MV-4-11 (cell line): Measurements from ENCODE around the gene MCM3AP.
"Not testable (repeated sequence)": the region's sequence is repeated elsewhere in the genome, so short reads cannot be mapped to it uniquely, and the experiment has no call there.

Experiments
- DNase-seq: peaks from one replicate; lab custom pipeline; 2025; lab: John Stamatoyannopoulos, UW

MCM3AP gene

DNA sequence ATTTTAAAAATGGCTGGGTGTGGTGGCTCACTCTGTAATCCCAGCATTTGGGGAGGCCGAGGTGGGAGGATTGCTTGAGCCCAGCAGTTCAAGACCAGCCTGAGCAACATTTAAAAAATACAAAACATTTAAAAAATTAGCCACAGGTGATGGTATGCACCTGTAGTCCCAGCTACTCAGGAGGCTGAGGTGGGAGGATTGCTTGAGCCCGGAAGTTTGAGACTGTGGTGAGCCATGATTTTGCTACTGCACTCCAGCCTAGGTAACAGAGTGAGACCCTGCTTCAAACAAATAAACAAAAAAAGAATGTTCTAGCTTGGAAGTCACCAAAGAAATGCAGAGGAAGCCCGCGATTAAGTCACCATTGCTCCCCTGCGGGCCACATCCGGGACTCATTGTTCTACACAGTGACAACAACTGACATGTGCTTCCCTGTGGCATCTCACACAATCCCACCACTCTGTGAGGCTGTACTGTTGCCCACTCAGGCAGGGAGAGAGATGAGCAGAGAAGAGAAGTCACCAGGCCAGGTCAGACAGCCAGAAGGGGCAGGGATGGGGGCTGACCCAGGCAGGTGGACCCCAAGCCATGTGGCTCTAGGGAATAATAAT lies 82.7 kb downstream of the MCM3AP start:
- no peak for DNase-seq

DNA sequence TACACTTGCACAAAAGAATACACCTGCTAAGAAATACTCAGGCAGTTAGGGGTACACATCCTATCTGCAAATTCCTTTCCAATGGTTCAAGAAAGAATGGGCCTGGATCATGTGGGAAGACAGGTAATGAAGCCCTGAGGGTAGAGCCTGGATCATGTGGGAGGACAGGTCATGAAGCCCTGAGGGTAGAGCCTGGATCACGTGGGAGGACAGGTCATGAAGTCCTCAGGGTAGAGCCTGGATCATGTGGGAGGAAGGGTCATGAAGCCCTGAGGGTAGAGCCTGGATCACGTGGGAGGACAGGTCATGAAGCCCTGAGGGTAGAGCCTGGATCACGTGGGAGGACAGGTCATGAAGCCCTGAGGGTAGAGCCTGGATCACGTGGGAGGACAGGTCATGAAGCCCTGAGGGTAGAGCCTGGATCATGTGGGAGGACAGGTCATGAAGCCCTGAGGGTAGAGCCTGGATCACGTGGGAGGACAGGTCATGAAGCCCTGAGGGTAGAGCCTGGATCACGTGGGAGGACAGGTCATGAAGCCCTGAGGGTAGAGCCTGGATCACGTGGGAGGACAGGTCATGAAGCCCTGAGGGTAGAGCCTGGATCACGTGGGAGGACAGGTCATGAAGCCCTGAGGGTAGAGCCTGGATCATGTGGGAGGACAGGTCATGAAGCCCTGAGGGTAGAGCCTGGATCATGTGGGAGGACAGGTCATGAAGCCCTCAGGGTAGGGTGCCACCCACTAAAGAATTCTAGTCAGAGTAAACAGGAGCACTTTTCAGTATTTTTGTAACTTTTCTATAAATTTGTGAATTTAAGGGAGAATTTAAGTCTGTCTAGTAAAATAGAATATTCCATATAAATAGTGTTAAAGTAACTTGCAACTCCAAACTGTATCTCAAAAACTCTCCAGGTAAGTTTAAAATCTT lies 84.3 kb downstream of the MCM3AP start:
- not testable (repeated sequence) for DNase-seq

DNA sequence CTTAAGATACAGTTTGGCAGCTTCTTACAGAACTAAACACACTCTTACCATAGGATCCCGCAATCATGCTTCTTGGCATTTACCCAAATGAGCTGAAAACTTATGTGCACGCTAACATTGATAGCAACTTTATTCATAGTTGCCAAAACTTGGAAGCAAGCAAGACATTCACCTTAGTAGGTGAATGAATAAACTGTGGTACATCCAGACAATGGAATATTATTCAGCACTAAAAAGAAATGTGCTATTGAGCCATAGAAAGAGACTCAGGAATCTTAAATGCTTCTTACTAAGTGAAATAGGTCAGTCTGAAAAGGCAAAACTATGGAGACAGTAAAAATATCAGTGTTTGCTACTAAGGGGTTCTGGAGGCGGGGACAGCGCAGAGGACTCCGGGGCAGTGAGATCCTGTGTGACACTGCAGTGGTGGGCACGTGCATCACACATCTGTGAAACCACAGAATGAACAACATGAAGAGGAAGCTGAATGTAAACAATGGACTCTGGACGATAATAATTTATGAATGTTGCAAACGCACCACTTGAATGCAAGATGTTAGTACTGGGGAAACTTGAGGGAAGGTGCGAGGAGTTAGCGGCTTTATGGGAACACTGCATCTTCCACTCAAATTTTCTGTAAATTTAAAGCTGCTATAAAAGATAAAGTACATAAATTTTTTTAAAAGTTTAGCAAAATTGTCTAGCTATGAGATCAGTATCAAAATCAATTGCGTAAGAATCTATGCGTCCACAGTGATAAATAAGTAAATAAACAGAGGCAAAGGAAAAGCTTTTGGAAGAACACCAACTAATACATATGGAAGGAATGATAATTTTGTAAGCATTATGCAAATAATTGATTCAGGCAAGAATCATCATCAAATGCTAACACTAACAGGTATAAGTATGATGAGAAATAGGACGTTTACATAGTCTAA lies 85.7 kb downstream of the MCM3AP start:
- no peak for DNase-seq

DNA sequence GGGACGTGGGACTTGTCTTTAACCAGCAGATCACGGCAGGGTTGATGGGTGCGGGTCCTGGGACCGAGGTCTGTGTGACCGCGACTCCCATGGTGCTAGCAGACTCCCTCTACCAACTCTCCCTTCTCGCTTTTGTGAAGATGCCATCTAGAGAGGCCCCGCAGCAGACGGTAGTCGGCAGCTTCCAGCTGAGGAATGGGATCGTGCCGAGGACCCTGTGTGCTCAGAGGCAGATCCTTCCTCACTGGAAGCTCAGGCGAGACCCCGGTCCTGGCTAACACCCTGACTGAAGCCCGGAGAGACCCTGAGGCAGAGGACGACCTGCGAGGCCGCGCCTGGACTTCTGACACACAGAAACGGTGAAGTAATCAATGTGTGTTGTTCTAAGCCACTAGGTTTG lies 88.7 kb downstream of the MCM3AP start:
- no peak for DNase-seq

DNA sequence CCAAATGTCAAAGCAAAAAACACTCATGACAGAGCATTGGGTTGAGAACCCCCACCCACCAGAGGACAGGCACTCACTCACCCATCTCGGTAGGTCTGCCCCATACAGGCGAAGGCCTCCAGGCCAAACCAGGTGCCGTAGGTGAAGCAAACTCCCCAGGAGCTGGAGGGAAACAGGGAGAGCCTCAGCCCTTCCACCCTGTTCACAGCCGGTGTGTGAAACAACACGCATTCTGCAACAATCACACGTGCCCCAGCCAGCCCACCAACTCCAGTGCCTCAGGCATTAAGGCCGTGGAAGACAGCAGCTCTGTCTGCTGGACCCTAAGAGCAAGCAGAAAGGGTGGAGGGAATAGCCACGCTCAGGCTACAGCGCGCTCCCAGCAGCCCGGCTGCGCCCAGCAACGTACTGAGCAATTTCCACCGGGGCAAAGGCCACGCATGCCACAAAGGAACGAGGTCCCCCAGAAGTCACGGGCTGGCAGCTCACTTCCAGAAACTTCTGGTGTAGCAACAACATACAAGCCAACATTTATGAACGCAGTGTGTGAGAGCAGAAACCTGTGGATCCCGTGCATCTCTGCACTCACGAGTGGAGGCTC lies 89.7 kb downstream of the MCM3AP start:
- DNase-seq: no peak

DNA sequence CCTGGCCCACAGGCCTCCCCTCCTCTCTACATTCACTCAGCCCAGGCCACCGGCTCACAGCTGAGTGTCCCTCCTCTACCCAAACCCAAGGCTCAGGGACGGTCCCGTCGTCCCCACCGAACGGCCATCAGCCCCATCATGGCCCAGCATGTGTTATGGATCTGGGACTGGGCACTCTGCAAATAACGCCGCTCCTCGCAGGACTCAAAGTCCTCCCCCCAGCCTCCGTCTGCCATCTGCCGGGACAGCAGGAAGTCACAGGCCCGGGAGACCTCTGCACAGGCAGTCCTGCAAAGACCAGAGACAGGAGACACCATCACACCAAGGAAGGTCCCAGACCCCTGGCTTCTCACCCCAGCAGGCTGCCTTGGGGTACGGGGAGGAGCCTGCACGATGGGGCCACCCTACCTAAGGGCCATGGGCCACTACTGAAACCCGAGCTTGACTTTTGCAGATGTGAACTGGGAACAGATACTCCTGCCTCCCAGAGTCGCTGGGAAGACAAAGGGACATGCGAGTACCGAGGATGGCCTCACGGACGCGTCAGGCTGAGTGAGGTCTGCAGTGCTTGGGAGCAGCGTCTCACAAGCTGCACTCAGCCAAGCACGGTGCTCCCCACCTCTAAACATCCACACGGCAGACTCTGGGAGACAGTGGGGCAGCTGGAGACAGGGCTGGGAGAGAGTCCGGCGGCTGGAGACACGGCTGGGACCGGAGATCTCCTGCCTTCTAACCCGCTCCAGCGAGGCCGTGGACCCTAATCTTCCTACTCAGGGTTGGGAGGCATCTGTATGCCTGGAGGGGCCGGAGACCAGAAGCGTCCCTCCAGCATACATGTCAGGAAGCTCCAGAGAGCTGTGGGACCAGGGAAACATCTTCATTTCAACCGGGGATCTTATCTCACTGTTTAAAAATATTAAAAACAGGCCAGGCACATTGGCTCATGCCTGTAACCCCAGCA lies 90.8 kb downstream of the MCM3AP start:
- no peak for DNase-seq

DNA sequence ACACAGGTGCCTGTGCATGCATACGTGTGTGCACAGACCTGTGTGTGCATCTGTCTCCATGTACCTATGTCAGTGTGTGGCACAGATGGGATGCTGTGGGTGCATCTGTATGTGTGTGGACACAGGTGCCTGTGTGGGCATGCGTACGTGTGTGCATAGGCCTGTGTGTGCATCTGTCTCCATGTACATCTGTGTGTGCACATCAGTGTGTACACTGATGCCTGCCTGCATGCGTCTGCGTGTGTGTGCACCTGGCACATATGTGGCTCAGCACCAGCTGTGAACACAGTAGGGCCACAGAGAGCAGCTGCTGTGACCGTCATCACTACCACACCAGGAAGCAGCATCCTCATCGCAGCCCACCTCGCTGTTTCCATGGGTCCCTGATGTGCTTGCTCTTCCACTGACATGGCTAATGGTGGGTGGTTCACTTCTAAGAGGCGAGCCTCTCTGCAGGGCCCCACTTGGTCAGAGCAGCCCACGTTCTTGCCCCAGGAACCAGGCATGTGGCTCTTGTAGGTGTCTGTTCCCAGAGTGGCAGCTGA lies 91.5 kb downstream of the MCM3AP start:
- DNase-seq: no peak

DNA sequence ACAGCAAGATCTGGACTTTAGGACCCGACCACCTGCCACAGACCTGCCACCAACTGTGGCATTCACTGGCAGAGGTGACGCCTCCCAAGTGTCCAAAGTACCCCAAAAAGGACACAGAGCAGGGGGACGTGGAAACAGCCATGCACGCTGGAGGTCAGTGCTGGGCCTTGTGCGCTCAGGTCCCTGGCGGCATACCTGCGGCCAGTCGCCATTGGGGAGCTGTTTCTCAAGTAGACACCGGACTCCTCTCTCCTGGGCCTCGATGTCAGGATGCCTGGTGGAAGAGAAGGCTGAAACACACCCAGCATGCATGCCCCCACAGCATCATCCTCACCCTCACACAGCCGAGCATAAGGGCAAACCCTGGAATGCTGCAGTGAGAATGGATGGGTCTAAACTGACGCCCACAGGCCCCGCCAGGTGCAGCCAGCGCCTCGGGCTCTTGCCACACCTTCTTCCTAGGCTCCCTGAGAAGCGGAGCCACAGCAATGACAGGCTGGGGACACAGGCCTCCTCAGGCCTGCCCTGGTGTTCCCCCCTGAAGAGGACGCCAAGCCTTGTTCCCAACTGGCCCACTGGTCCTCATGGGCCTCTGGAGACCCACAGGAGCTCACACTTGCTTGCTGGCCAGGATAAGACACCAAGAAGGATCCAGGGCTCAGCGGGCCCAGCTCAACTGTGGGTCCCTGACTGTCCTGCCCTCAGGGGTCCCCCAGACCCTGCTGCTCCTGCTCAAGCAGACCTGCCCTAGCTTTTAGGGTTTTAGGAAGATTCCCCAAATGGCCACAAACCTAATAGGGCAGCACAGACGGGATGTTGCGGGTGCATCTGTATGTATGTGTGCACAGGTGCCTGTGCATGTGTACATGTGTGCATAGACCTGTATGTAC lies 93.5 kb downstream of the MCM3AP start:
- DNase-seq: no peak

DNA sequence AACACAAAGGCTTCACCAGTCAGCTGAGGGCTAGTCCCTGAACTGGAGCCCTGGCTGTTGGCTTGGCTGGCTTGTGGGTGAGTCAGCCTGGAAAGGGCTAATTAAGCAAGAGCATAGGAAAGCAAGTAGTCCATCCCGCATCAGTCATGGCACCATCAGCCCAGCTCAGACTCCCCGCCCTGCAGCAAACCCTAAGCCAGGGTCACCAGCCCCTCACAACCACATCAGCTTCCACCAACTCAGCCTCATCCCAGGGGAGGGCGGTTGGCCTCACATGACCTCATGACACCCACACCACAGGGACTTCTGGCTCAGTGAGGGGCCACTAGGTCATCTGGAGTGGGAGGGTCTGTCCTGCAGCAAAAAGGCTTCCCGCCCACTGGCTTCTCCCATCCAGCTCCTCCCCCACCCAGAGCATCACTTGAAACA lies 94.1 kb downstream of the MCM3AP start:
- peak; percentile 32 for DNase-seq

DNA sequence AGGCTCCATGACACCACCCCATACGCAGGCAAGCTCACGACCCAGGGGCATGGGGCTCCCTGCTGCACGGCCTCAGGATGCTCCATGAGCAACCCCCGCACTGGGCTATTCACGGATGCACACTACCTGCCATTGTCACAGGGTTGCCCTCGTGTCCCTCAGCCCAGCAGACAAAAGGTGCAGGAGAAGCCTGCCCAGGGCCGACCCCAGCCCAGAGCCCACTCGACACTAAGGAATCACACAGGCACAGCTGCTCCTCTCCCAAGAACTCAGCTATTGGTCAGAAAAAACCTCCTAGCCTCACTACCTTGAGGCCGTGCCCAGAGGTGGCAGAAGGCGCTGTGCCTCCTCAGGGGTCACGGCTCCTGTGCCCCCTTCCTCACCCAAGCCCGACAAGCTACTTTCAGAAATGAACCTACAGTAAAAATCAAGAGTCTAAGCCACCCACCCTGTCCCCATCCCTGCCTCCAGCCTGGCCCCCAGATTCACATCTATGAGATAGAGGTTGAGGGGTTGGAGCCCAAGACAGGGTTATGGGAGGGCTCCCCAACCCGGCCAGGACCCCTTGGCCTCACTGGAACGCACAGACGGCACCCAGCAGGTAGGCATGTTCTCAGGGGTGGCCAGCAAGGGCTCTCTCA lies 94.8 kb downstream of the MCM3AP start:
- no peak for DNase-seq

DNA sequence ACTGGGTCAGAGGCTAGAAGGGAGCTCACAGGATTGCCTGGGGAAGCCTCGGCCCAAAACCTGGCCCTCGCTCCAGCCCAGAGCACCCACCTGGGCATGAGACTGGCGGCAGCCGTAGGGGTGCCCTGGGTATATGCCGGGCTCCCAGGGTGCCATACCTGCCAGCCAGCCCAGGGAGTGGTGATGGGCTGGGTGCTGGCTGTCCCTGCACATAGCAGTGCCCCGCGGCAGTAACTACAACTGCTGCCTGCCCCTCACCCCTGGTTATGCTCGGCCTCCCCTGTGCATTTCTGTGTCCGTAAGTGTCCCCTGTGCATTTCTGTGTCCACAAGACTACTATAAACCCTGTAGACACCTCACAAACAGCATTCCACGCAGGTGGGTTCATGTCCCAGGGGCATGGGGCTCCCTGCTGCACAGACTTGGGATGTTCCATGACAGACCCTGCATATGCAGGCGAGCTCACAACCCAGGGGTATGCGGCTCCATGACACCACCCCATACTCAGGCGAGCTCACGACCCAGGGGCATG lies 95.4 kb downstream of the MCM3AP start:
- DNase-seq: no peak

DNA sequence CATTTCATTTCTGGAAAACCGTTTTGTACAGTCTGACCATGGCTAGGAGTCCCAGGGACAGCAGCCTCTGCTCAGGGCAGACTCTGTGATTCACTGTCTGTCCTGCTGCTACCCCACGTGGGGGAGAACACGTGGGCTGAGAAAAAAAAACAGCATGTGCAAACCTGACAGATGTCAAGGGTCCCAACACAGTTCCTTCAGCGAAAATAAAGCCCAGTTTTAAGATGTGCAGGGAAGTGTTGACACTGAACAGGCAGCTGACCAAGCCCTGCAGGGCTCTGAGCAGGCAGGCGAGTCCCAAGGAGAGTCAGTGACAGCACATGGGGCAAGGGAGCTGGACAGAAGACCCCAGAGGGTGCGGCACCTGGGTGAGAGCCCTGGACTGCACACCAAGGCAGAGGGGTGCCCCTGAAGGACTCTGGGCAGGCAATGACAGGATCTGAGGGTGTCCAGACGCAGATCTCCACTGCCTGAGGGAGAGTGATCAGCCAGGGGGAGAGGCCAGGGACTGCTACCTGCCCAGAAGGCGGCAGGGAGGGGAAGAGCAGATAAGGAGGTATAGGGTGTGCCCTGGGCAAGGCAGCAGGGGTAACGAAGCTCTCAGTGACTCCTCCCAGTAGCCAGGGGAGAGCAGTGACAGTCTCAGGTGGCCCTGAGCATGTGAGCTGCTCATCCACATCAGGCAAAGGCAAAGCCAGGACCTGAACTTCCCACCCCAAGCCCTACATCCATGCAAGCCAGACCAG lies 96.0 kb downstream of the MCM3AP start:
- no peak for DNase-seq

DNA sequence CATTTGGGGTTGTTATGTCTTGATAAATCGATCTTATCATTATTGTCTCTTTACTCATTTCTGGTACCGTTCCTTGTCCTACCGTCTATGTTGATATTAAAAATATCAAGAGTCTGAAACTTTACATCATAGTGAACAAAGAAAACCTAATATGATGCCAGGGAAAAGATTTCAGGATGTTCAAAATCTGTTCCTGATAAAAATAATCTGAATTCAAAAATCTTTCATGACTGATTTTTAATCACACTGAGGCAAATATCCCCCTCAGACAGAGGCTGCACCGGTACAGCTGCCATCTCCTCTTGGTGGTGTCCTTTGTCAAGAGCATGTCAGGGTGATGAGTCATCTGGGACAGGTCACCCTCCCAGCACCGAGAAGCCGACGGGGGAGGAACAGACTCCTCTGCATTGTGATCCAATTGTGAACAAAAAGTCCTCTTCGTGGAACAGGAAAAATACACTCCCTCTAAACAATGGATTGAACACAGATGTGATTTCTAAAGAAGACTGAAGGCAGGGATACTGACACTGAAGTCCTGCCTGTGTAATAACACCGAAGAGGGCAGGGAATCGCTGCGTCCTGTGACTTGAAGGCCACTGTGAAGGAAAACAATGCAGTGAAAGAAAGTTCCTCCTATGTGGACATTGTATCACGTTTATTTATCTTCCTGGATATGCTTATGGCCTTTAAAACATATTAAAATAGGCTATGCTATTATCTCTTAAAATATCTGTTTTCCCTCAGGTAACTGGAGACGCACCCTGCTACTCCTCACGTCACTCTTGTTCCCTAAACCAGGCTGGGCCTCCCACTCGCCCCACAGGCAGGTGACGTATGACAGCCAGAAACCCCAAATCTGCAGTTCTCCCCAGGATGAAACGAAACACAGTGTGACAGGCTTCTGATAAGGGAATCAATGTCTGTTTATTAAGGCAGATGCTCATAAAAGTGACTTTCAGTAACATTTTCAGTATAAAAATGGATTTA lies 96.9 kb downstream of the MCM3AP start:
- peak; percentile 39 for DNase-seq

DNA sequence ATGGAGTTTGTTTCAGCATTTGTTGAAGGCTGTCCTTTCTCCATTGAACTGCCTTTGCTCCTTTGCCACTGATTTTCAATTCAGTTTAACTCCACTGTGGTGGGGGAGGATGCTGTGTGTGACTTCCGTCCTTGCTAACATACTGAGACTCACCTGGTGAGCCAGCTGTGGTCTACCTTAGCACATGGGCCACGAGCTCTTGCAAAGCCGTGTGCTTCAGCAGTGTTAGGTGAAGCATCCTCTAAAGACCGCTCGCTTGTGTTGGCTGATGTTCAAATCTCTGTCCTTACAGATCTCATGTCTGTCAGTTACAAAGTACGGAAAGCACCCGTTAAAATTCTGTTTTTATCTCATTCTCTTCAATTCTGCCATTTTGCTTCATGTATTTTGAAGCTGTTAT lies 97.6 kb downstream of the MCM3AP start:
- DNase-seq: no peak

DNA sequence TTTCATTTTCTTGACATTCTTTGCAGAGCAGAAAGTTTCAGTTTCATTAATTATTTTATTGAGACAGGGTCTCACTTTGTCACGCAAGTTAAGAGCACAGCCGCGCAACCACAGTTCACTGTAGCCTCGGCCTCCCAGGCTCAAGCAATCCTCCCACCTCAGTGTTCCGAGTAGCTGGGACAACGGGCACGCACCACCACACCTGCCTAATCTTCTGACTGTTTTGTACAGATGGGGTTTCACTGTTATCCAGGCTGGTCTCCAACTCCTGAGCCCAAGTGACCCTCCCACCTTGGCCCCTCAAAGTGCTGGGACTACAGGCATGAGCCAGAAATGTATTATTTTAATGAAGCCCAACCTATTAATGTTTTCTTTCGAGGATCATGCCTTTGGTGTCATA lies 98.2 kb downstream of the MCM3AP start:
- no peak for DNase-seq

DNA sequence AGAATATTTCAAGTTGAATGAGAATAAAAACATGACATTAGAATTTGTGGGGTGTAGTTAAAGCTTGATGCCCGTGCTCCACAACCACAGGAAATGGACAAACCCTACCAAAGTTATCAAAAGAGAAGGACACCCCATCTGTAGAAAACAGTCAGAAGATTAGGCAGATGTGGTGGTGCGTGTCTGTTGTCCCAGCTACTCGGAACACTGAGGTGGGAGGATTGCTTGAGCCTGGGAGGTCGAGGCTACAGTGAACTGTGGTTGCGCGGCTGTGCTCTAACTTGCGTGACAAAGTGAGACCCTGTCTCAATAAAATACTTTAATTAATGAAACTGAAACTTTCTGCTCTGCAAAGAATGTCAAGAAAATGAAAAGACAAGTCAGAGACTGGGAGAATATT lies 99.7 kb downstream of the MCM3AP start:
- no peak for DNase-seq
